HCT116 (cell line): Measurements from ENCODE around the gene YDJC. TPM values are rescaled to one million over a fixed set of nuclear protein-coding genes. Genes with fewer than 3 reads are reported as not detected.
A peak's percentile ranks its signal among the peaks of the same experiment; 100 is the strongest.

Experiments used
- ATAC-seq: fragments of 200-7000 bp; cut with Tn5 transposase; 2 replicates; pipeline ENCODE4 v1.9.1; 2020; ENCODE audit warnings: mild to moderate bottlenecking, moderate library complexity
- Bru-seq: library from RNA; stranded (reverse); fragments of 400-500 nt; gene quantifications from one replicate; lab custom pipeline; 2021; lab: Mats Ljungman, UMichigan
- BruChase-seq, 2 experiments: library from RNA; stranded (reverse); fragments of 400-500 nt; gene quantifications; one replicate each; lab custom pipeline; 2021; lab: Mats Ljungman, UMichigan
- BruUV-seq: library from RNA; stranded (reverse); fragments of 400-500 nt; replicated peaks from 2 replicates; lab custom pipeline; 2021; lab: Mats Ljungman, UMichigan
- CTCF ChIA-PET: fragments of 300-600 bp; sonication (Branson Sonifier 250); formaldehyde crosslinking; loops from one replicate; lab custom pipeline; 2021; ENCODE audit warnings: antibody characterized with exemption; lab: Charles Lee
- POLR2A ChIA-PET: fragments of 300-600, 350-600 bp; sonication (Branson Sonifier 250); formaldehyde crosslinking; loops from one replicate; lab custom pipeline; 2021; ENCODE audit warnings: antibody characterized with exemption; lab: Charles Lee
- RAD21 ChIA-PET, 2 experiments: fragments of 300-600 bp; sonication (Branson Sonifier 250); formaldehyde crosslinking; loops; one replicate each; lab custom pipeline; 2023; ENCODE audit warnings: low total read pairs in 2 of 2; ENCODE audit not compliant: uncharacterized antibody in 2 of 2, unreplicated experiment in 2 of 2, low non-redundant PET in 1 of 2; lab: Charles Lee
- DNase-seq: peaks from one replicate; pipeline ENCODE4 v3.0.0-alpha.2; 2010; ENCODE audit warnings: low read depth, low spot score
- H2AFZ ChIP-seq: fragments of 200-600 bp; shearing (Covaris generic), sonication (generic); 2 replicates; pipeline ENCODE4 v1.6.1; 2017; ENCODE audit warnings: low read depth, mixed run types, mixed read lengths, antibody characterized with exemption, low read length; ENCODE audit not compliant: poor library complexity, severe bottlenecking
- H3K27ac ChIP-seq: 2 replicates; pipeline ENCODE4 v1.5.1; 2012; ENCODE audit warnings: low read depth, low read length
- H3K27me3 ChIP-seq: fragments of 200-600 bp; sonication (generic); 2 replicates; pipeline ENCODE4 v1.6.1; 2016; ENCODE audit warnings: mixed run types, low read length, mixed read lengths; ENCODE audit not compliant: insufficient read depth
- H3K36me3 ChIP-seq, 2 experiments: fragments of 200-500 bp in 1 of 2; fragments of 200-600 bp in 1 of 2; sonication (Bioruptor generic) in 1 of 2; sonication (generic) in 1 of 2; 2 replicates each; pipeline versions ENCODE4 v1.5.1 to v1.6.1; 2014 to 2016; ENCODE audit warnings: low read length in 2 of 2, inconsistent platforms in 1 of 2, mixed read lengths in 1 of 2, mixed run types in 1 of 2; ENCODE audit not compliant: insufficient read depth in 2 of 2, control insufficient read depth in 1 of 2
- H3K4me1 ChIP-seq, 2 experiments: fragments of 200-600 bp in 1 of 2; sonication (generic) in 1 of 2; 2 replicates each; pipeline versions ENCODE4 v1.5.1 to v1.6.1; 2012 to 2017; ENCODE audit warnings: low read length in 2 of 2, inconsistent platforms in 1 of 2, mild to moderate bottlenecking in 1 of 2, mixed read lengths in 1 of 2, mixed run types in 1 of 2, moderate library complexity in 1 of 2; ENCODE audit not compliant: insufficient read depth in 2 of 2, control insufficient read depth in 1 of 2
- H3K4me2 ChIP-seq: fragments of 200-600 bp; sonication (generic); 2 replicates; pipeline ENCODE4 v1.6.1; 2017; ENCODE audit warnings: mixed run types, low read length, mixed read lengths
- H3K4me3 ChIP-seq, 2 experiments: fragments of 200-600 bp in 1 of 2; sonication (generic) in 1 of 2; replicated peaks in 1 of 2; 2 replicates each; pipeline ENCODE4 v1.5.1; 2011 to 2016; ENCODE audit warnings: low read length in 2 of 2, control low read depth in 1 of 2, low read depth in 1 of 2, mild to moderate bottlenecking in 1 of 2, mixed read lengths in 1 of 2, mixed run types in 1 of 2
- H3K79me2 ChIP-seq: fragments of 200-600 bp; sonication (generic); 2 replicates; pipeline ENCODE4 v1.6.1; 2017; ENCODE audit warnings: mild to moderate bottlenecking, mixed run types, low read length, moderate library complexity, mixed read lengths; ENCODE audit not compliant: insufficient read depth
- H3K9ac ChIP-seq: fragments of 200-600 bp; sonication (generic); 2 replicates; pipeline ENCODE4 v1.6.1; 2016; ENCODE audit warnings: low read length, mixed read lengths
- H3K9me2 ChIP-seq: fragments of 200-600 bp; sonication (generic), shearing (Covaris generic); 2 replicates; pipeline ENCODE4 v1.6.1; 2017; ENCODE audit warnings: mixed run types, mild to moderate bottlenecking, moderate library complexity; ENCODE audit not compliant: insufficient read depth
- H3K9me3 ChIP-seq, 2 experiments: fragments of 200-500 bp in 1 of 2; fragments of 200-600 bp in 1 of 2; sonication (Bioruptor generic) in 1 of 2; sonication (generic) in 1 of 2; 2 replicates each; pipeline ENCODE4 v1.6.1; 2014 to 2017; ENCODE audit warnings: low read length in 2 of 2, mixed read lengths in 2 of 2, inconsistent platforms in 1 of 2, low read depth in 1 of 2, mild to moderate bottlenecking in 1 of 2, mixed run types in 1 of 2, moderate library complexity in 1 of 2; ENCODE audit not compliant: control insufficient read depth in 1 of 2, insufficient read depth in 1 of 2
- H4K20me1 ChIP-seq: fragments of 200-600 bp; sonication (generic), shearing (Covaris generic); 2 replicates; pipeline ENCODE4 v1.6.1; 2017; ENCODE audit warnings: mixed run types, mild to moderate bottlenecking, moderate library complexity; ENCODE audit not compliant: insufficient read depth
- CBX3 ChIP-seq: IDR thresholded peaks from 2 replicates; pipeline ENCODE4 v1.6.1; 2012; ENCODE audit warnings: low read depth
- CEBPB ChIP-seq: IDR thresholded peaks from 2 replicates; pipeline ENCODE4 v1.6.1; 2012; ENCODE audit warnings: low read depth
- EGR1 ChIP-seq: IDR thresholded peaks from 2 replicates; pipeline ENCODE4 v1.6.1; 2012; ENCODE audit warnings: low read depth
- ELF1 ChIP-seq: IDR thresholded peaks from 2 replicates; pipeline ENCODE4 v1.6.1; 2012; ENCODE audit warnings: low read depth, borderline replicate concordance
- EZH2 ChIP-seq: fragments of 200-600 bp; sonication (generic); IDR thresholded peaks from 2 replicates; pipeline ENCODE4 v1.6.1; 2017; ENCODE audit warnings: antibody characterized with exemption, mixed run types
- EZH2phosphoT487 ChIP-seq: fragments of 200-600 bp; IDR thresholded peaks from 2 replicates; pipeline ENCODE4 v1.6.1; 2018; ENCODE audit warnings: antibody characterized with exemption, borderline replicate concordance
- FOSL1 ChIP-seq: IDR thresholded peaks from 2 replicates; pipeline ENCODE4 v1.6.1; 2012; ENCODE audit warnings: low read depth
- RAD21 ChIP-seq: IDR thresholded peaks from 2 replicates; pipeline ENCODE4 v1.6.1; 2012; ENCODE audit warnings: low read depth, mild to moderate bottlenecking
- SIN3A ChIP-seq: IDR thresholded peaks from 2 replicates; pipeline ENCODE4 v1.6.1; 2012; ENCODE audit warnings: low read depth
- TCF7L2 ChIP-seq: IDR thresholded peaks from 2 replicates; pipeline ENCODE4 v1.7.0; 2011; ENCODE audit warnings: borderline replicate concordance, inconsistent platforms; ENCODE audit not compliant: insufficient read depth, insufficient read length; ENCODE audit errors: extremely low read depth
- YY1 ChIP-seq: IDR thresholded peaks from 2 replicates; pipeline ENCODE4 v1.6.1; 2011; ENCODE audit warnings: low read length, low read depth, moderate library complexity, mild to moderate bottlenecking; ENCODE audit not compliant: insufficient replicate concordance; ENCODE audit errors: extremely low read depth
- ZFX ChIP-seq: fragments of 450-650 bp; IDR thresholded peaks from 2 replicates; pipeline ENCODE4 v1.6.1; 2017
- ZNF274 ChIP-seq: fragments of 200-500 bp; sonication (Bioruptor generic); IDR thresholded peaks from 2 replicates; pipeline ENCODE4 v1.6.1; 2014; ENCODE audit warnings: mild to moderate bottlenecking, low read depth, low read length, inconsistent platforms
- intact Hi-C: fragments of 100-400 bp; cut with micrococcal nuclease; formaldehyde crosslinking; loops from 2 replicates; pipeline ENCODE4 v1.10.0; 2022
- long read RNA-seq: library from polyadenylated mRNA; unstranded; transcript quantifications from one replicate; pipeline ENCODE4 v2.0.0, GENCODE V29; 2021; ENCODE audit not compliant: unreplicated experiment
- polyA plus RNA-seq: library from polyadenylated mRNA; unstranded; fragments of >200 nt; gene quantifications from 2 replicates; pipeline ENCODE4 v1.2.1, GENCODE V29; 2012; ENCODE audit warnings: missing spikeins
- total RNA-seq: library from RNA; stranded (reverse); gene quantifications from one replicate; pipeline ENCODE4 v1.2.1, GENCODE V29; 2021; ENCODE audit not compliant: unreplicated experiment
- TF ChIP-seq, protein P1 (sequence below), 3 experiments: fragments of 200-600 bp in 1 of 3; sonication (generic) in 1 of 3; IDR thresholded peaks in 2 of 3; conservative IDR thresholded peaks in 1 of 3; 2 replicates each; pipeline ENCODE4 v1.5.1; 2012 to 2017; ENCODE audit warnings: low read depth in 2 of 3, low read length in 2 of 3, antibody characterized with exemption in 1 of 3, borderline replicate concordance in 1 of 3, control low read depth in 1 of 3, mild to moderate bottlenecking in 1 of 3, mixed read lengths in 1 of 3, mixed run types in 1 of 3, moderate library complexity in 1 of 3; ENCODE audit not compliant: insufficient read depth in 1 of 3
- TF ChIP-seq, protein P2 (sequence below): IDR thresholded peaks from 2 replicates; pipeline ENCODE4 v1.6.1; 2012
- TF ChIP-seq, protein P3 (sequence below): IDR thresholded peaks from 2 replicates; pipeline ENCODE4 v1.6.1; 2011; ENCODE audit warnings: mild to moderate bottlenecking, low read length, moderate library complexity; ENCODE audit not compliant: insufficient replicate concordance; ENCODE audit errors: extremely low read depth

YDJC gene, protein sequence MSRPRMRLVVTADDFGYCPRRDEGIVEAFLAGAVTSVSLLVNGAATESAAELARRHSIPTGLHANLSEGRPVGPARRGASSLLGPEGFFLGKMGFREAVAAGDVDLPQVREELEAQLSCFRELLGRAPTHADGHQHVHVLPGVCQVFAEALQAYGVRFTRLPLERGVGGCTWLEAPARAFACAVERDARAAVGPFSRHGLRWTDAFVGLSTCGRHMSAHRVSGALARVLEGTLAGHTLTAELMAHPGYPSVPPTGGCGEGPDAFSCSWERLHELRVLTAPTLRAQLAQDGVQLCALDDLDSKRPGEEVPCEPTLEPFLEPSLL
- 78.3 TPM for total RNA-seq
- 65.4 and 68.8 TPM in 2 replicates for polyA plus RNA-seq
- Bru-seq, nascent RNA: percentile 86 among the genes with signal in this experiment
- percentile 82 among the genes with signal in this experiment for BruChase-seq, experiment 1, labeled RNA remaining after a 6-hour chase
- percentile 90 among the genes with signal in this experiment for BruChase-seq, experiment 2, labeled RNA remaining after a 2-hour chase
- long read RNA-seq, transcript YDJC-204 (3 exons, 1,613 nt): minor isoform, 6 of 126 reads
- long read RNA-seq, transcript YDJC-203 (5 exons, 1,410 nt): major isoform, 23 of 126 reads
- long read RNA-seq, transcript YDJC-206 (4 exons, 1,494 nt): minor isoform, 11 of 126 reads
- long read RNA-seq, transcript YDJC-201 (5 exons, 1,351 nt): minor isoform, 21 of 126 reads
- long read RNA-seq, partial matches to known transcripts: 35 of 126 reads
- long read RNA-seq, other reads (novel, unspliced or antisense): 24 of 126 reads

DNA sequence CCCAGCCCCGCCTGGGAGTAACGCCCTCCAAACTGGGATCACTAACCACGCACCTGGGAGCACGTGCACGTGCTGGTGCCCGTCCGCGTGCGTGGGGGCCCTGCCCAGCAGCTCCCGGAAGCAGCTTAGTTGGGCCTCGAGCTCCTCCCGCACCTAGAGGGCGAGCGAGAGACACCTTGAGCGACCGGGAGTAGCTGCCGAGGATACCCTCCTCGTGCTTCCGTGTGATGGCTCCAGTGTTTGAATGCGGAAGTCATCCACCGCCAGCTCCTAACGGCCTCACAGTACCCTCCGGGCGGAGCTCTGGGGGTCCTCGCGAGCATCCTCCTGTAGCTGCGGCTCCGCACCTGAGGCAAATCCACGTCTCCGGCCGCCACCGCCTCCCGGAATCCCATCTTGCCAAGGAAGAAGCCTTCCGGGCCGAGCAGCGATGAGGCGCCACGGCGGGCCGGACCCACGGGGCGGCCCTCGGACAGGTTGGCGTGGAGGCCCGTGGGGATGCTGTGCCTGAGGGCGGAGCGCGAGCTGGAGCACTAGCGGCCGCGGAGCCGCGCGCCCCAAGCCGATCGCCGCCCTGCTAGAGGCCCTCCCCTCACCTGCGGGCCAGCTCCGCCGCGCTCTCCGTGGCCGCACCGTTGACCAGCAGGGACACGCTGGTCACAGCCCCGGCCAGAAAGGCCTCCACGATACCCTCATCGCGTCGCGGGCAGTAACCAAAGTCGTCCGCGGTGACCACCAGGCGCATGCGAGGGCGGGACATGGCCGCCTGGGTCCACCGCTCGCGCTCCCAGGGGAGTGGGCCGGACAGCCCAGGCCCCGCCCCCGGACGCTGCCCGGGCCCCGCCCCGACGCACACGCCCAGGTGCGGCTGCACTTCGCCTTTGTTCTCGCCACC, at the start of gene YDJC:
Gene YDJC (minus strand): TSS at position 768 of the 895 bp plus-strand sequence. CDS start 8 bp downstream, at position 760.
- DNase-seq (peak; percentile 87), ATAC-seq (peak; percentile 81)
- no peaks in the 10 kb centered on the region for H3K9me3 ChIP-seq
- peak within 1 kb of the TSS; percentile 86 to 91 for H3K4me3 ChIP-seq
- no peak within 1 kb of the TSS for H2AFZ ChIP-seq
- peaks cover 9 to 40% of the 10 kb centered on the region in 2 experiments for H3K4me1 ChIP-seq
- H3K36me3 ChIP-seq: peaks cover 0 to 19% of the 10 kb centered on the region in 2 experiments; a peak in 1 of 4 replicates
- peak within 1 kb of the TSS; percentile 99 for H3K9ac ChIP-seq
- no peaks in the 10 kb centered on the region for H3K9me2 ChIP-seq
- ChIA-PET CTCF (interaction anchor here (0.5 to 5.7 kb wide), 11 partner anchors 10 to 73 kb away, joined by 3 to 103 read pairs (median 3); partner anchors contain the start of gene SDF2L1), POLR2A (interaction anchor here (0.7 to 2.9 kb wide), 8 partner anchors 13 to 73 kb away, joined by 3 to 43 read pairs (median 4); partner anchors contain the start of gene SDF2L1), RAD21 (interaction anchor here (0.6 to 0.8 kb wide), 3 partner anchors 12 to 16 kb away, joined by 3 to 7 read pairs (median 6); partner anchors contain the start of gene SDF2L1 (in 1 of the 2))
- H3K27me3 ChIP-seq: no peaks in the 10 kb centered on the region
- no peaks in the 10 kb centered on the region for H4K20me1 ChIP-seq
- intact Hi-C loops: no loop called here
- H3K4me2 ChIP-seq: peak within 1 kb of the TSS; percentile 94
- no TSS peak for BruUV-seq
- peaks cover 45% of the 10 kb centered on the region for H3K79me2 ChIP-seq
- H3K27ac ChIP-seq: peak within 1 kb of the TSS; percentile 99
- TF ChIP-seq ZFX (peak; percentile 72; the same call in 1 of the 2 replicates), RAD21 (no peak), YY1 (peak; percentile 80), EZH2phosphoT487 (no peak), ZNF274 (no peak), FOSL1 (no peak; the same call in 1 of the 2 replicates), CBX3 (peak; percentile 92), EGR1 (peak; percentile 56), CEBPB (no peak), TCF7L2 (peak; percentile 81), EZH2 (no peak), ELF1 (peak; percentile 96), SIN3A (peak; percentile 81)
- TF ChIP-seq, protein P1, sequence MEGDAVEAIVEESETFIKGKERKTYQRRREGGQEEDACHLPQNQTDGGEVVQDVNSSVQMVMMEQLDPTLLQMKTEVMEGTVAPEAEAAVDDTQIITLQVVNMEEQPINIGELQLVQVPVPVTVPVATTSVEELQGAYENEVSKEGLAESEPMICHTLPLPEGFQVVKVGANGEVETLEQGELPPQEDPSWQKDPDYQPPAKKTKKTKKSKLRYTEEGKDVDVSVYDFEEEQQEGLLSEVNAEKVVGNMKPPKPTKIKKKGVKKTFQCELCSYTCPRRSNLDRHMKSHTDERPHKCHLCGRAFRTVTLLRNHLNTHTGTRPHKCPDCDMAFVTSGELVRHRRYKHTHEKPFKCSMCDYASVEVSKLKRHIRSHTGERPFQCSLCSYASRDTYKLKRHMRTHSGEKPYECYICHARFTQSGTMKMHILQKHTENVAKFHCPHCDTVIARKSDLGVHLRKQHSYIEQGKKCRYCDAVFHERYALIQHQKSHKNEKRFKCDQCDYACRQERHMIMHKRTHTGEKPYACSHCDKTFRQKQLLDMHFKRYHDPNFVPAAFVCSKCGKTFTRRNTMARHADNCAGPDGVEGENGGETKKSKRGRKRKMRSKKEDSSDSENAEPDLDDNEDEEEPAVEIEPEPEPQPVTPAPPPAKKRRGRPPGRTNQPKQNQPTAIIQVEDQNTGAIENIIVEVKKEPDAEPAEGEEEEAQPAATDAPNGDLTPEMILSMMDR (IDR thresholded peaks at IDR 0.05 in 2 of 3, conservative IDR thresholded peaks at IDR 0.05 in 1 of 3; ENCODE audit: borderline replicate concordance in 1 of 3, insufficient read depth in 1 of 3, low read depth in 2 of 3, low read length in 2 of 3): peak; percentile 51 to 77 (median 54); a peak in 5 of 6 replicates
- TF ChIP-seq, protein P2, sequence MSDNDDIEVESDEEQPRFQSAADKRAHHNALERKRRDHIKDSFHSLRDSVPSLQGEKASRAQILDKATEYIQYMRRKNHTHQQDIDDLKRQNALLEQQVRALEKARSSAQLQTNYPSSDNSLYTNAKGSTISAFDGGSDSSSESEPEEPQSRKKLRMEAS: peak; percentile 100
- TF ChIP-seq, protein P3, sequence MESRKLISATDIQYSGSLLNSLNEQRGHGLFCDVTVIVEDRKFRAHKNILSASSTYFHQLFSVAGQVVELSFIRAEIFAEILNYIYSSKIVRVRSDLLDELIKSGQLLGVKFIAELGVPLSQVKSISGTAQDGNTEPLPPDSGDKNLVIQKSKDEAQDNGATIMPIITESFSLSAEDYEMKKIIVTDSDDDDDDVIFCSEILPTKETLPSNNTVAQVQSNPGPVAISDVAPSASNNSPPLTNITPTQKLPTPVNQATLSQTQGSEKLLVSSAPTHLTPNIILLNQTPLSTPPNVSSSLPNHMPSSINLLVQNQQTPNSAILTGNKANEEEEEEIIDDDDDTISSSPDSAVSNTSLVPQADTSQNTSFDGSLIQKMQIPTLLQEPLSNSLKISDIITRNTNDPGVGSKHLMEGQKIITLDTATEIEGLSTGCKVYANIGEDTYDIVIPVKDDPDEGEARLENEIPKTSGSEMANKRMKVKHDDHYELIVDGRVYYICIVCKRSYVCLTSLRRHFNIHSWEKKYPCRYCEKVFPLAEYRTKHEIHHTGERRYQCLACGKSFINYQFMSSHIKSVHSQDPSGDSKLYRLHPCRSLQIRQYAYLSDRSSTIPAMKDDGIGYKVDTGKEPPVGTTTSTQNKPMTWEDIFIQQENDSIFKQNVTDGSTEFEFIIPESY: no peak
